ENCODE measurements around the gene EPHB2. TPM values are rescaled to one million over a fixed set of nuclear protein-coding genes. Genes with fewer than 3 reads are reported as not detected.

EPHB2 gene
- total and polyA plus RNA-seq, 2 of the 13 experiments (the other 11 are each of a cell fraction or from before 2014, with no cell fraction given), result 0.03 to 0.11 TPM

GRCh38 chr1:22877112-22877915 is 166.7 kb downstream of the EPHB2 start:
- TF ChIP-seq CREB1 (IDR thresholded peaks at IDR 0.05), result no peak
- no peak for TF ChIP-seq CREB1 (CRISPR knock-in tag; IDR thresholded peaks at IDR 0.05)
- TF ChIP-seq HNF4G (IDR thresholded peaks at IDR 0.05; ENCODE audit: borderline replicate concordance, low read depth, low read length), result no peak
- no peak for TF ChIP-seq HNF4G (CRISPR knock-in tag; IDR thresholded peaks at IDR 0.05; ENCODE audit: borderline replicate concordance, low read depth)
- no peak for TF ChIP-seq ZNF256 (CRISPR knock-in tag; conservative IDR thresholded peaks at IDR 0.05)
- TF ChIP-seq ZNF615 (CRISPR knock-in tag; IDR thresholded peaks at IDR 0.05; ENCODE audit: borderline replicate concordance), result no peak
- TF ChIP-seq ZNF629 (CRISPR knock-in tag; conservative IDR thresholded peaks at IDR 0.05), result peak; percentile 68
- TF ChIP-seq IKZF5 (CRISPR knock-in tag; IDR thresholded peaks at IDR 0.05), result no peak
- no peak for TF ChIP-seq ZNF441 (CRISPR knock-in tag; IDR thresholded peaks at IDR 0.05; ENCODE audit: borderline replicate concordance)
- no peaks in the 10 kb centered on the region for H3K79me2 ChIP-seq (ENCODE audit: insufficient read depth, low read length)
- DNase-seq (ENCODE audit: low spot score) (no peak), ATAC-seq (no peak), FAIRE-seq (no peak)
- H3K27ac ChIP-seq (ENCODE audit: extremely low read length, insufficient read depth, low read length), result no peak overlapping the region
- no peak overlapping the region for H3K4me2 ChIP-seq (ENCODE audit: low read depth, low read length)
- ChIA-PET CTCF (ENCODE audit: low intra/inter-chr PET ratio, low total read pairs) (no interaction called here), POLR2A (no interaction called here)
- no peak overlapping the region for H3K9ac ChIP-seq (ENCODE audit: insufficient read depth, low read depth, low read length)
- H3K4me1 ChIP-seq (ENCODE audit: insufficient read depth, low read length), result 0 out of 2 replicates have a peak, but pooled peaks cover 7% of the 10 kb centered on the region
- no peak overlapping the region for H2AFZ ChIP-seq (ENCODE audit: low read length)
- intact Hi-C loops (cut with micrococcal nuclease; ENCODE audit: unreplicated experiment), result no loop called here
- no peaks in the 10 kb centered on the region for H3K36me3 ChIP-seq (replicated peaks in 1 of 2; ENCODE audit: control insufficient read depth in 1 of 2, insufficient read depth in 2 of 2, low read length in 2 of 2)
- 34% methylated on average over 10 of the region's 12 CpGs for WGBS (ENCODE audit: low lambda C conversion rate)
- peaks cover 7 to 58% of the 10 kb centered on the region in 2 experiments; a peak in 4 of 5 replicates for H3K27me3 ChIP-seq (ENCODE audit: control insufficient read depth in 1 of 2, insufficient read depth in 2 of 2, low read length in 2 of 2)
- H3K9me3 ChIP-seq (ENCODE audit: low read length), result no peaks in the 10 kb centered on the region
- no TSS peak for BruUV-seq (replicated peaks)
- H4K20me1 ChIP-seq (ENCODE audit: insufficient read depth, low read length), result no peaks in the 10 kb centered on the region
- no peak overlapping the region for H3K4me3 ChIP-seq (replicated peaks in 1 of 3; ENCODE audit: insufficient read depth in 1 of 3, low read depth in 2 of 3, low read length in 3 of 3)
- in situ Hi-C loops (cut with HindIII; ENCODE audit: extremely low pct_ligation_motif_present, low pct_unique_long_range_greater_than_20kb), result loop anchor here (25.0 kb wide), 1 partner anchor 165 kb away; the partner anchor contains the start of gene EPHB2

All from HepG2 (cell line).